ENCODE data around the gene TBX2. TPM values are rescaled to one million over a fixed set of nuclear protein-coding genes. Genes with fewer than 3 reads are reported as not detected.

The TBX2 gene
- total and polyA plus RNA-seq, 2 of the 13 experiments (the other 11 are each of a cell fraction or from before 2014, with no cell fraction given), result 2.8 to 15.3 TPM

- H3K4me2 ChIP-seq (ENCODE audit: low read depth, low read length), result no peak overlapping the region
- TF ChIP-seq FUBP1 (CRISPR knock-in tag; IDR thresholded peaks at IDR 0.05; ENCODE audit: borderline replicate concordance), result no peak
- peak; percentile 17; the same call in 1 of the 2 replicates for TF ChIP-seq CREB1 (IDR thresholded peaks at IDR 0.05)
- TF ChIP-seq CREB1 (CRISPR knock-in tag; IDR thresholded peaks at IDR 0.05), result no peak
- in situ Hi-C loops (cut with HindIII; ENCODE audit: extremely low pct_ligation_motif_present, low pct_unique_long_range_greater_than_20kb), result no loop called here
These were observed 54.1 kb downstream of the TBX2 start for GRCh38 chr17:61453566-61454380.

More at GRCh38 chr17:61453566-61454380, 54.1 kb downstream of the TBX2 start:
- intact Hi-C loops (cut with micrococcal nuclease; ENCODE audit: unreplicated experiment), result no loop called here
- Histone ChIP-seq H4K20me1 (ENCODE audit: insufficient read depth, low read length) (no peaks in the 10 kb centered on the region), H3K9me3 (ENCODE audit: low read length) (no peaks in the 10 kb centered on the region), H3K4me1 (ENCODE audit: insufficient read depth, low read length) (peaks cover 29% of the 10 kb centered on the region), H3K27ac (ENCODE audit: extremely low read length, insufficient read depth, low read length) (no peak overlapping the region), H3K36me3 (replicated peaks in 1 of 2; ENCODE audit: control insufficient read depth in 1 of 2, insufficient read depth in 2 of 2, low read length in 2 of 2) (no peaks in the 10 kb centered on the region), H3K4me3 (replicated peaks in 1 of 3; ENCODE audit: insufficient read depth in 1 of 3, low read depth in 2 of 3, low read length in 3 of 3) (no peak overlapping the region), H2AFZ (ENCODE audit: low read length) (no peak overlapping the region), H3K9ac (ENCODE audit: insufficient read depth, low read depth, low read length) (no peak overlapping the region), H3K79me2 (ENCODE audit: insufficient read depth, low read length) (no peaks in the 10 kb centered on the region), H3K27me3 (ENCODE audit: control insufficient read depth in 1 of 2, insufficient read depth in 2 of 2, low read length in 2 of 2) (no peaks in the 10 kb centered on the region)
- ChIA-PET CTCF (ENCODE audit: low intra/inter-chr PET ratio, low total read pairs) (no interaction called here), POLR2A (no interaction called here)
- no peak for ATAC-seq
- DNase-seq (ENCODE audit: low spot score), result no peak
- no TSS peak for BruUV-seq (replicated peaks)
- FAIRE-seq, result peak; percentile 59
- WGBS (ENCODE audit: low lambda C conversion rate), result 97% methylated on average over 17 of the region's 17 CpGs
